Progenitor cell of endocrine pancreas (in vitro differentiated cells): ENCODE results near the gene TIRAP. TPM values are rescaled to one million over a fixed set of nuclear protein-coding genes. Genes with fewer than 3 reads are reported as not detected.
A peak's percentile ranks its signal among the peaks of the same experiment; 100 is the strongest.
"Not testable (repeated sequence)": the region's sequence is repeated elsewhere in the genome, so short reads cannot be mapped to it uniquely, and the experiment has no call there.

Experiments
- DNase-seq: peaks from one replicate; pipeline ENCODE4 v3.0.0; 2021; ENCODE audit warnings: low spot score; ENCODE audit not compliant: unreplicated experiment
- H3K27ac Mint-ChIP-seq: 2 replicates; pipeline ENCODE4 v1.8.0; 2021; ENCODE audit warnings: mild to moderate bottlenecking, moderate library complexity, mixed read lengths
- H3K27me3 Mint-ChIP-seq: 2 replicates; pipeline ENCODE4 v1.8.0; 2021; ENCODE audit warnings: mixed read lengths
- H3K36me3 Mint-ChIP-seq: 2 replicates; pipeline ENCODE4 v1.8.0; 2022; ENCODE audit warnings: mixed read lengths; ENCODE audit not compliant: insufficient read depth
- H3K4me1 Mint-ChIP-seq: 2 replicates; pipeline ENCODE4 v1.8.0; 2021; ENCODE audit warnings: low read depth, mixed read lengths
- H3K4me3 Mint-ChIP-seq: 2 replicates; pipeline ENCODE4 v1.8.0; 2021; ENCODE audit warnings: low read depth, mild to moderate bottlenecking, moderate library complexity, mixed read lengths
- H3K9me3 Mint-ChIP-seq: 2 replicates; pipeline ENCODE4 v1.8.0; 2021; ENCODE audit warnings: low read depth, mixed read lengths
- CTCF ChIP-seq: fragments of 200-600 bp; sonication (generic); IDR thresholded peaks from one replicate; pipeline ENCODE4 v1.5.0; 2021; ENCODE audit warnings: antibody characterized with exemption, mild to moderate bottlenecking; ENCODE audit not compliant: unreplicated experiment
- total RNA-seq: library from RNA; stranded (reverse); gene quantifications from 2 replicates; pipeline ENCODE4 v1.2.1, GENCODE V29; 2021

Gene TIRAP
- total RNA-seq, 1 donor from 2014 or later: 12.8 TPM

- no peak for DNase-seq
- H3K27me3 Mint-ChIP-seq: no peaks in the 10 kb centered on the region
- H3K9me3 Mint-ChIP-seq: no peaks in the 10 kb centered on the region
- H3K27ac Mint-ChIP-seq: no peak overlapping the region
- no peak overlapping the region for H3K4me3 Mint-ChIP-seq
- H3K36me3 Mint-ChIP-seq: no peaks in the 10 kb centered on the region
- peaks cover 16% of the 10 kb centered on the region for H3K4me1 Mint-ChIP-seq
- no peak for TF ChIP-seq CTCF
Observed at GRCh38 chr11:126308271-126308671, 25.4 kb downstream of the TIRAP start.

GRCh38 chr11:126308771-126309170, 25.9 kb downstream of the TIRAP start:
- H3K4me1 Mint-ChIP-seq: peaks cover 13% of the 10 kb centered on the region
- H3K27ac Mint-ChIP-seq, H3K4me3 Mint-ChIP-seq, H3K27me3 Mint-ChIP-seq, H3K36me3 Mint-ChIP-seq, H3K9me3 Mint-ChIP-seq, DNase-seq: not testable (repeated sequence)

DNA sequence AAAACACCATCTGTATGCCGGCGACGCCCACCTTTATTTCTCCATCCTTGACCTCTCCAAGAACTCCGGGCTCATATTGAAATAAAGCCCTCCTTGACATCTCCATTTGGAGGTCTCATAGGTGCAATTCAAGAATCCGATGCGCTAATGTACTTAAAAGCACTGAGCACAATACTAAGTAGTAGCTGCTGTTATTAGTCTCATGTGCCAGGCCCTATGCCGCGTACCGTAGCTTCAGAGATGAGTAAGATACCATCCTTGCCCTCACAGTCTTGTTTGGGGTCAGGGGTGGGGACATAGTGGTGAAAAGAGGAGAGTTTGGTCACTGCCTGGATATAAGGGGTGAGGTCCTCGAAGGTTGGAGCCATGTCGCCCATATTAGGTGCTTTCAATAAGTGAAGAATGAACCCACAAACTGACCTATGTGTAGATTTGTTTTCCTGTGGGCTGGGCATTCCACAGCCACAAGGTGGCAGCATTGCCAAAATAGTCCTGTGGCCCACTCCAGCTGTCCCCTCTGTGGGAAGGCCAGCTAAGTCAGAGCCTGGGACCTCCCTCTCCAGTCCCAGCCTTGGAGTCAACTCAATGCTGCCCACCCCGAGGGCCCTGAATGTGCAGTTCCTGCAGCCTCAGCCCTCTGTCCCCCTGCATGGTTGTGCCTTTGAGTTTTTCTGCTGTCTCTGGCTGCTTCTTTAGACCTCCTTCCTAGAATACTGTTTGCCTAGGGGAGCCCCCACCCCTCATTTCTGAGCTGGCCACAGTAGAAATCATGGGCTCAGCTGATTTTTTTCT, 27.5 kb downstream of the TIRAP start:
- H3K4me3 Mint-ChIP-seq: no peak overlapping the region
- peak; percentile 69 for DNase-seq
- H3K4me1 Mint-ChIP-seq: peaks cover 6% of the 10 kb centered on the region
- H3K27ac Mint-ChIP-seq: peak overlapping the region; percentile 3
- peak; percentile 90 for TF ChIP-seq CTCF
- H3K36me3 Mint-ChIP-seq: no peaks in the 10 kb centered on the region
- no peaks in the 10 kb centered on the region for H3K9me3 Mint-ChIP-seq
- H3K27me3 Mint-ChIP-seq: no peaks in the 10 kb centered on the region

DNA sequence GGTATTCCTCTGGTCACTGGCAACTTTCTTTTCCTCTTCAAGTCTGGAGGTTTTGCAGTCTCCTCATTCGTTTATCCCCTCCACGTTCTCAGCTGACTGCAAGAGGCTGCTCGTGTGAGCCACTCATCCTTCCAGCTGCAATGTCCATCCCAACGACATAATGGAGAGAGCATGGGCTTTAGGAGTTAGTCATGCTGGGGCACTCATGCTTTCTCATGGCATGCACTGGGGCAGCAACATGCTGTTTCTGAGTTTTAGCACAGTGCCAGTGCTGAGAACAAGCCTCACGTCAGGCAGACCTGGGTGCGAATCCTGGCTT, 28.1 kb downstream of the TIRAP start:
- H3K36me3 Mint-ChIP-seq: peaks cover 1% of the 10 kb centered on the region
- peaks cover 5% of the 10 kb centered on the region for H3K4me1 Mint-ChIP-seq
- TF ChIP-seq CTCF: no peak
- no peak for DNase-seq
- H3K27me3 Mint-ChIP-seq: no peaks in the 10 kb centered on the region
- H3K9me3 Mint-ChIP-seq: no peaks in the 10 kb centered on the region
- no peak overlapping the region for H3K27ac Mint-ChIP-seq
- no peak overlapping the region for H3K4me3 Mint-ChIP-seq

DNA sequence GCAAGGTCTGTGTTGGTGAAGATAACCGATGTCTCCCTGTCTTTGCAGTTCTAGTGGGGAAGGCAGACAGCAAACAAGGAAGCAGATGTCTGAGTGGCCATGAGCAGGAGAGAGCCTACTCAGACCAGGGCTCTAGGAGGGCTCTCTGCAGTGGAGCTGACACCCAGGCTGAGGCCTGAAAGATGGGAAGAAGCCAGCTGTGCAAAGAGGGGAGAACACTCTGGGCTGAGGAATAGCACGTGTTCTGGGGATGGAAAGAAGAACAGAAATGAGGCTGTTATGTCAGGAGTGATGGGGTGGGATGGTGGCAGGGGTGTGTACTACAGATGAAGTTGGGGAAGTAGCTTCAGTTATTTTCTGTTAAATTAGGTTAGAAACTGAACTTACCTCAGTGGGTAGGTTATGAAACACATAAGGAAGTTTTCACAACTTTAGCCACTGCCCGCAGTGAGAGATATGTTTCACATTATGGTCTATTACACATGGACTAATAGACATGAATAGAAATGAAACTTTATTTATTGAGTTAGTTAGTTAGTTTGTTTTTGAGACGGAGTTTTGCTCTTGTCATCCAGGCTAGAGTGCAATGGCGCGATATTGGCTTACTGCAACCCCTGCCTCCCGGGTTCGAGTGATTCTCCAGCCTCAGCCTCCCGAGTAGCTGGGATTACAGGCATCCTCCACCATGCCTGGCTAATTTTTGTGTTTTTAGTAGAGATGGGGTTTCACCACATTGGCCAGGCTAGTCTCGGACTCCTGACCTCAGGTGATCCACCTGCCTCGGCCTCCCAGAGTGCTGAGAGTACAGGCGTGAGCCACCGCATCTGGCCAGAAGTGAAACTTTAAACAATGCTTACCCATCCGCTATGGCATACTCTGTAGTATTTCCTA, 28.8 kb downstream of the TIRAP start:
- Mint-ChIP-seq H3K27me3 (no peaks in the 10 kb centered on the region), H3K9me3 (no peaks in the 10 kb centered on the region), H3K4me1 (peaks cover 5% of the 10 kb centered on the region), H3K36me3 (peaks cover 7% of the 10 kb centered on the region), H3K4me3 (no peak overlapping the region), H3K27ac (no peak overlapping the region)
- no peak for DNase-seq
- no peak for TF ChIP-seq CTCF
